GM18526 (cell line): ENCODE results near the gene ALLC.

Experiments
- POLR2A ChIP-seq: IDR thresholded peaks from 3 replicates; pipeline ENCODE4 v1.6.1; 2011; ENCODE audit not compliant: insufficient read length; ENCODE audit errors: extremely low read depth

Gene ALLC

DNA sequence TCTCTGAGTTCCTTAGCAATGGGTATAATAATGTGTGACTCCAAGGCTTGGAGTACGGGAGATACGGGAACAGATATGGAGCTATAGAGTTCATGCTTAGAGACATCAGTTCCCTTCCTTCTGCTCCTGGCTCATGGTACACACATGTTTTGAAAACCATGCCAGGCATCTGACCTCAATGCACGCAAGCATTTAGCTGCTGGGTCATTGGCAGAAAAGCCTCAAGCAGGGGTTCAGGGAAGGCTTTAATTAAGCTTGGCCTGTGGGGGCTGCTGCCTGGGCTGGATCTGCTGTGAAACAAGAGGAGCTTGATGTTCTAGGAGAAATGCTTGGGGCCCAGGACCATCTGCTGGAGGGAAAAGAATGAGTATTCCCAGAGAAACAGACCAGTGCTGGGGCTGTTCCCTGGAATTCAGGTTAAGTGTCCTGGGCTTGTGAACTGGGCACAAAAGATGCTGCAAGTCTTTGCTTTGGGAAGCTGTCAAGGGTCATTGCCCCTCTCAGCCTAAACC is 3.2 kb downstream of the ALLC start:
- no peak for TF ChIP-seq POLR2A

DNA sequence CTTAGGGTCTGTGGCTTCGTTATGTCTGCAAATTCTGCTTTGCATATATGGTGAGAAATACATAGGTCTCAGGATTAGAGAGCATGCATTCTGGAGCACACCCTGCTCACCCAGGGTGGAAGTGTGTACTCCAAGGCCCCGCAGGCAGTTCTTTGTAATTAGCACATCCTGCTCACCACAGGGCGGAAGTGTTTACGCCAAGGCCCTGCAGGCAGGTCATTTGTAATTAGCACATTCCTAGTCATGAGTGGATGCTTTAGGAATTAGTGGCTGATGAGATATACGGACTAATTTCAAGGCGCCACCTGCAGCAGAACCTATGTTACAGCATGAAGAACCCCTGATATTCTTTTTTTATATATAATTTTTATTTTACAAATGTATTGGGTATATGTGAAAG is 4.2 kb downstream of the ALLC start:
- no peak for TF ChIP-seq POLR2A

DNA sequence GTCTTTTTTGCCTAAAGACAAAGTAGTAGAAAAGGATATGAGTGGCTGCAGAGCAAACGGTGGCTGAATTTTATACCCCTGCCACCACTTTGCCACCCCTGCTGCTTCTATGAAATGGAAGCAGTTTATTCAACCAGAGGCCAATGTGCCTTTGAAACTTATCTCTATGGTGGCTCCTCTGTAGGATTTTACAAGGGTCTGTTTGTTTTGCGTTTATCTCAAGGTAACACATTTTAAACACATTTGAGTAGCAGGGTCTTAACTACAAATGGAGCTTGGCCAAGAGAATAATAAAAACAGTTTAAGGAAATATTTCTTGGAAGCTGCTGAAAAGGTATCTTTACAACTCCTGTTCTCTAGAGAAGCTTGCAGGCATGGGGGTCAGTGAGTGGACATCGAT is 6.1 kb downstream of the ALLC start:
- TF ChIP-seq POLR2A = no peak

- TF ChIP-seq POLR2A = no peak
Measured at GRCh38 chr2:3664925-3665324, 6.9 kb downstream of the ALLC start.

DNA sequence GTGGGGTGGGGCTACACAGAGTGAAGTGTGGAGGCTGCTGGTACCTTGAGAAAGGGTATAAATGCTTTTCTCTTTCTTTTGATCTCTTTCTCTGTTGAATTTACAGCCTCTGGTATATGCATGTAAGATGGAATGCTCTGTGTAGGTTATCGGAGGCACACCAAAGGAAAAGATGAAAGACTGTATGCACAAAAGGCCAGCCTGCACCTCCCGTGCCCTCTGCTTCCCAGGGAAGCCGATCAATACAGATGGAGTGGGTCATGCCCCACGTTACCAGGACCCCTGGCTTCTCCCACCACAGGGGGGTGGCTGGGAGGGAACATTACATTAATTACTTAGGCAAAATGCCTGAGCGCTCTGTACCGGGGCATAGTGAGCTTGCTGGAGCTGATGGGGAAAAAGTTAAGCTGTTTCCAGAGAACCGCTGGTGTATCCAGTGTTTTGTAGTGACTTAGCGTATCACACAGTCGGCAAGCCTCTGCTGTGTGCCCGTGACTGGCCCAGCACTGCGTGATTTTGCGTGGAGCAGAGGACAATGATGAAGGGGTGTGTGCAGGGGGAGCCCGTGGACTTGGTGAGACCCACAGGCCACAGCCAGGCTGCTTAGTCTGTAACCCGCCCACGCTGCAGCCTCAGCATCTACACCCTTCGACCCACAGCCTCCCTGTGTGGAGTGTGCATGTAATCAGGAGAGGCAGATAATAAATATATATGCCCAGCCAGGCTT is 8.0 kb downstream of the ALLC start:
- TF ChIP-seq POLR2A = no peak

DNA sequence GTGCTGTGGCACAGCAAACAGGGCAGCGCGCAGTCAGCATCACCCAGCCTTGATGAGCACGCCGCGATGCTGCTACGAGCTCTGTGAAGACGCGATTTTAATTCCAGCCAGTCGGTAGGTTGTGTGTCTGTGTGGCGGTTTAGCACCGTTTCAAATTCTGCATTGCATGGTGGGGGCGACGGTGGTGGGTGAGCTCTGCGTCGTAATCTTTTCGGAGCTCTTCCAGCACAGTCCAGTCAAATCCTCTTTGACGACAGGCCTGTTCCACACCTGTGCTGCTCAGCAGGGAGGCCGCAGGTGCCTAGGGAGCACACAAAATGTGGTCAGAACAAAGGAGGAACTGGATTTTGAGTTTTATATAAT is 8.6 kb downstream of the ALLC start:
- no peak for TF ChIP-seq POLR2A

- no peak for TF ChIP-seq POLR2A
Measured at GRCh38 chr2:3667151-3667631, 9.2 kb downstream of the ALLC start.

- TF ChIP-seq POLR2A = no peak
Measured at GRCh38 chr2:3669656-3670055, 11.7 kb downstream of the ALLC start.

- no peak for TF ChIP-seq POLR2A
Measured at GRCh38 chr2:3670376-3670775, 12.4 kb downstream of the ALLC start.

DNA sequence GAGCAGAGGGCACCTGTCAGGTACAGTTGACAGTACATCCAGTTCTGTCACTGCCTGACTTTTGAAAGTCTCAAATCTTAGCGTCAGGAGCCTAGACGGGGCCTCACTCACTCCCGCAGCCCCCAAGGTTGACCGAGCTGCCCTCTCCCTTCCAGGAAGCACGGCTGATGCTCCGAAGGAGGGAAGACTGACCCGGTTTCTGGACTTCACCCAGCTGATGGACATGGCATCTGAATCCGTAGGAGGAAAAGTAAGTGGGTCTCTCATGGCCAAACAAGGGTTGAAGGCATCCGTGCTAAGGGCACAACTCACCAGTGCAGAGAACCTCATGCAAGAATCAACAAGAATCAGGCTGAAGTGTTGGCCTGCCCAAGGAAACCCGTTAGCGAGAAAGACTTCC is 12.9 kb downstream of the ALLC start:
- no peak for TF ChIP-seq POLR2A

DNA sequence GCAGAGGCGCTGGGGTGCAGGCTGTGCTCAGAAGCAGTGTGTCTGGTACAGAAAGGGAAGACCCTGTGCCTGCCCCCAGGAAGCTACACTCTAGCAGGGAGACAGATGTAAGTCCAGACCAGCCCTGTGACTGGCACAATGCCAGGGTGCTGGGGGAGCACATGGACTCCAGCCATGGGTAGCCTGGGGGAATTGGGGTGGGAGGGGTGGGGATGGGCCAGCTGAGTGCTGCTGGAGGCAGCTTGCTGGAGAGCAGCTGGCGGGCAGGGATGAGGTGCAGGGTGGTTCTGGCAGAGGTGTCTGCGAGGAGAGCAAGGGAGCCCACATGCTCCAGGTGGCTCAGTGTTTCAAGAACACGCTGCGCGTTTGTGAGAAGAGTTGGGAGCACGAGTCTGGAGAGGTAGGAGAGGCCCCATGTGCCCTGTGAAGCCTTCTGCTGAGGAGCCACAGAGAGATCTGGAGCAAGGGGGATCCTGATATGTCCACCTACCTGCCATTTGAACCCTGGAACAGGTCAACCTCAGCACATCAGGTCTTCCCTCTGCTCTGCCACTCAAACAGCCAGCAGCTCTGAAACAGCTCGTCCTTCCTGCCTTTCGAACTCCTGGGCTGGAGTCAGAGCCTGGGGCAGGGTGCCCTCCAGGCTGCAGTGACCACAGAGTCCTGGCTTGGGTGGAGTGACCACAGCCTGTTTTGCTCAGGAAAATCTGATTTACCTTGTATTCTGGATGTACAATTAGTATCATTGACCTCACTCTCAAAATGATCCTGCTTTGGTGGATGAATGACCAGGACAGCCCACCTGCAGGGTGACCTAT is 15.1 kb downstream of the ALLC start:
- TF ChIP-seq POLR2A = no peak

DNA sequence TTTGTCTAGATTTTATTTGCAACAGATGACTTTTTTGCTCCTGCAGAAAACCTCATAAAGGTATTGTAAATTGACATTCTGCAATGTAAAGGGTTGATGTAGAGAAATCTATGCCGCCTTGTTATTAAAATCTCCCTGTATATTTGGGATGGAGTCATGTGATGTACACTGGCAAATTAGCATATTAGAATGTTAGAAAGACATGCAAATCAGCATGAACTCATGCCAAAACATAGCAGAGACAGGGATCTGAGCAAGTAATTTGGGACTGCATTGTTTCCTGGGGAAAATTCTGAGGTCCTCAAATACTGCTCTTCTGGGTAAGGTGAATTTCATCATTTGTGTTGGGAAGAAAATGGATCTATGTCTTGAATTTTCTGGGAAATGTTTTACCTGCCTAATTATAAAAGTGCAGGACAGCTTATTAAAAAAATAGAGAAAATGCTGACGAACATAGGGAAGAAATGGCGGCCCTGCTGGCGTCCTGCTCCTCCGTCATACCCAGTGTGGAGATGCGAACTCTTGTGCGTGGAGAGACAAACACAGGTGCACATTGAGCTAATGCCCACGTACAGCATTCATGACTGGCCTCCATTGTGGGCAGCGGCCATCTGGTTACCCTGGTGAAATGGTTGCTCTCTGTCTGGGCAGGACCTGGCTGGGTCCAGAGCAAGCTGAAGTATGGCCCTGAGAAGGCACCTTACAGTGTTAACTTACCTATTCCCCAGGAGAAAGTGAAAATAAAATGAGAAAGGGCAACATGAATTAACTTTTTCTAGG is 16.3 kb downstream of the ALLC start:
- TF ChIP-seq POLR2A = no peak

- TF ChIP-seq POLR2A = no peak
Measured at GRCh38 chr2:3675687-3676086, 17.7 kb downstream of the ALLC start.

DNA sequence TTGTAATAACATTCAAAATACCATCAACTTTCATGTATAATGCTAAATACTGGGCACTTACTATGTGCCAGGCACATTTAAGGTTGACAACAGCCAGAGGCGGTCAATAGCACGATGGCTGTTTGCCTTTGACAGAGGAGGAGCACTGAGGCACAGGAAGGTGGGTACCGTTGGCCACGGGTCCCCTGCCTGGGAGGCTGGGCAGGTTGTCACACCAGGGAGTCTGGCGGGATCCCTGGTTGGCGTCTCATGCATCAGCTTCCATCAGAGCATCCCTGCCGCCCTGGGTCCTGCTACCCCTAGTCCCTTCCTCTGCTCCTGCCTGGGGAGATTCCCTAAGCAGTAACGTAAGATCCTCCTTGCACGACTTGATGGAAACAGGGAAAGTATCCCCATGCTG is 19.4 kb downstream of the ALLC start:
- no peak for TF ChIP-seq POLR2A

- TF ChIP-seq POLR2A = no peak
Measured at GRCh38 chr2:3678212-3678611, 20.2 kb downstream of the ALLC start.

GRCh38 chr2:3679180-3679579 is 21.2 kb downstream of the ALLC start:
- no peak for TF ChIP-seq POLR2A
